HG03064 (cell line): ENCODE measurements around the gene BAAT.
"Not testable (repeated sequence)": the region's sequence is repeated elsewhere in the genome, so short reads cannot be mapped to it uniquely, and the experiment has no call there.

ENCODE experiments used
- ATAC-seq: cut with Tn5 transposase; IDR thresholded peaks from one replicate; pipeline ENCODE4 v1.9.1; 2021; ENCODE audit warnings: low read depth; ENCODE audit not compliant: unreplicated experiment

The BAAT gene

DNA sequence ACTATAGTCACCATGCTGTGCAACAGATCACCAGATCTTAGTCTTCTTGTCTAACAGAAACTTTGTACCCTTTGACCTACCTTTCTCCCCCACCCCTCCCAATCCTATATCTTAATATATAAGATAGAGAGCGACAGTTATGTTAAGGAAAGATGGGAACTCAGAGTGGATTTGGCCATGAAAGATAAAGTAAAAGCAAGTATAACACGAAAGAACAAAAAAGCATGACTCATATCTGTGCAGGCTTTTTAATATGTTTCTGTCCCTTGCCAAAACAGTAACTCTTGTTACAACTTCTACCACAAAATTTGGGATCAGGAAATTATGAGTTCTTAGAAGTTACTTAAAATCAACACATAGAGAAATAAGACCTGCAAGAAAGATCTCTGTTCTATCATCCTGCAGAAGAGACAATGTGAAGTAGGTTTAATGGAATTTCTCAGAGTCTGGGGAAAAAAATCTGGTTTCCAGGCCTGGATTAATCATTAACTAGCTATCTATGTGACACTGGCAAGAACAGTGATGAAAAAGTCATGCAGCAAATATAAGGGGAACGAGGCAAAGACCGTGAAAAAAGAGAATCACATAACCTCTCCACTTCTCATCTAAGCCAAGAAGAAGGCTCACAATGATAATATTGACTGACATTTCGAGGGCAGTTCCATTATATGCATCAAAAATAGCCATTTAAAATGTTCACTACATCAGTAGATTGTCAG, 18.6 kb downstream of the BAAT start:
- ATAC-seq, result no peak

GRCh38 chr9:101365181-101365580, 19.6 kb downstream of the BAAT start:
- no peak for ATAC-seq

DNA sequence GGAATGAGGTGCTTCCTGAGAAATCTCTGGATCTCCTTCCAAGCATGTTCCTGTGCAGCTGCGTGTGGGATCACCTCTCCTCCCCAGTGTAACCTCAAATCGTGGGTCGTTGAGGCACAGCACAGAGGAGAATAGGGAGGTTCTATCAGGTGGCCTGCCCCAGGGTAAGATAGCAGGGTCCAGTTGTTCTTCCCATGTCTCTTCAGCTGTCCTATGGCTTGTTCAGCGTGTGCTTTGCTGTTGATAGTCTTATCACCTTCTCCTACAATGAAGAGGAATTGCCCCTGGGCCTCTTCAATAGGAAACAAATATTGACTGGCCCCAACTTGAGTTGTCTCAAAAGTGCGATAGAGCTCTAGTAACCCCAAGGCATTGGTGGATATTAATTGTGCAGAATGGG, 22.4 kb downstream of the BAAT start:
- no peak for ATAC-seq

GRCh38 chr9:101360647-101361046, 24.2 kb downstream of the BAAT start:
- ATAC-seq, result no peak

GRCh38 chr9:101359679-101360078, 25.1 kb downstream of the BAAT start:
- no peak for ATAC-seq

GRCh38 chr9:101356619-101357018, 28.2 kb downstream of the BAAT start:
- ATAC-seq, result no peak

GRCh38 chr9:101354765-101355708, 29.8 kb downstream of the BAAT start:
- ATAC-seq, result no peak

DNA sequence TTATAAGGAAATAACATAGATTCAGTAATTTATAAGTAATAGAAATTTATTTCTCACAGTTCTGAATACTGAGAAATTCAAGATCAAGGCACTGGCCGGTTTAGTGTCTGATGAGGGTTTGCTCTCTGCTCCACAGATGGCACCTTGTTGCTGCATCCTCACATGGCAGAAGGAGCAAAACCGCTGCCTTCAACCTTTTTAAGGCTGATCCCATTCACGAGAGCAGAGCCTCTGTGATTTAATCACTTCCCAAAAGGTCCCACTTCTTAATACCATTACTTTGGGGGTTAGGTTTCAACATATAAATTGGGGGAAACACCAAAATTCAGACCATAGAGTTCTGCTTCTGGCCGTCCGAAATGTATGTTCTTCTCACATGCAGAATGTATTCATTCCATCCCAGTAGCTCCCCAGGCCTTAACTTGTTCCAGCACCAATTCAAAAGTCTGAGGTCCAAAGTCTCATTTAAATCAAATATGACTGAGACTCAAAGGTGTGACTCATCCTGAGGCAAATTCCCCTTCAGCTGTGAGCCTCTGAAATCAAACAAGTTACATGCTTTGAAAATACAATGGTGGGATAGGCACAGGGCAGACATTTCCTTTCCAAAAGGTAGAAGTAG, 30.6 kb downstream of the BAAT start:
- ATAC-seq, result no peak

DNA sequence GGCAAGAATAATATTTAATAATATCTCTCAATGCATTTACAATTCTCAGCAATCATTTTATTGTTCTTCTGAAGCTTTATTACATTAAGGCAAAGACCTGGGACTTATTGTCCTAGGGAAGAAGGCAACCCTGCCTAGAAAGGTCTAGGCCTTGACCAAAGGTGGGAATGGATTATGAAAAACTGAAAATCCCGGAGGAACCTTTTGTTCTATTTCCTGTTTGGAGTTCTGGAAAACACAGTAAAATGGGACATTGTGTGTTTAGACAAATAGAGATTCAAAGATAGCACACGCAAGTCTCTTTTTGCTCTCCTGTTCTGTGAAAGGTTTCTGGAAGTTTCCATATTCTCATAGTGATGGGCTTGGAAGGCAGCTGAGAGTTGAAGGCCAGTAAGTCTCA, 31.1 kb downstream of the BAAT start:
- no peak for ATAC-seq

DNA sequence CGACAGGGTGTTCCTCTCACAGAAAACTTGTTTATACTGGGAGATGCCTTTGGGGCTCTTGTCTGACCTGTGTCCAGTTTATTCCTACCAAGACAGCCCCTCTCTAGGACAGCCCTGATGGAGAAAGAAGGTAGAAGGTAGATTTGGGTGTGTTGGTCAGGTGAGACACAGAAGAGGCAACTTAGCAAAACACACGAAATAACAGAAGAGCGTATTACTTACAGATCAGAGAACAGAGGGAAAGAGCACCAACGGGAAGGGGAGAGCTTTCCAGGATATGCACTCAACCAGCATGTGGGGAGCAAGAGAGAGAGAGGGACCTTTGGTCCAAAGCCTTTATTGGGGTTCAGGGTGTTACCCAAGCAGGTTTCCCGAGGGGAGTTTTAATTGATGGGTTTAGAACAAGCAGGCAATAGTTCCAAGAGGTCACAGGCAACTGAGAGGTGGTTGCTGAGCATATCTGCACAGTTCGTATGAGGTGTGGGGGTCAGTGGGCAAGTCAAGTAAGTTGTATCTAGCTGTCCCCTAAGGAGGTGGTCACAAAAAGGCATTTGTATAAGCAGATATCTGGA, 31.8 kb downstream of the BAAT start:
- no peak for ATAC-seq

GRCh38 chr9:101350285-101350684, 34.5 kb downstream of the BAAT start:
- ATAC-seq, result no peak

- ATAC-seq, result no peak
Observed at GRCh38 chr9:101342595-101342994, 42.2 kb downstream of the BAAT start.

DNA sequence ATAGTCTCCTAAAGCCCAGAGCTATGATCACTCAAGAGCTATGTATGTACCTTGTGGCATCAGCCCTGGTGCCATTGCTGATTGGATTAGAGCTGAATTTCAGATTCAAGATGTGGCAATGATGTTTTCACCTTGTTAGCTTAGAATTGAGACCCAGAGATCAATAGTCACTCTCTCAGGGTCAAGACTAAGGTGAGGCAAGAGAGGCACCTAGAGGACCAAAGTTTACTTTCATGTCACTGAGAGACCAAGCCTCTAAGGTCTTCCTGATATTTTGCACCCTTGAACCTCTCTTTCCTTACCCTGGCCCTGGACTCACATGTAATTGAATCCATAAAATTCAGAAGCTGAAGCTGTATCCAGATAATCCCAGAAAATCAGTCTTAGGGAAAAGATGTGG, 42.8 kb downstream of the BAAT start:
- ATAC-seq, result no peak

- ATAC-seq, result no peak
Observed at GRCh38 chr9:101337237-101337636, 47.6 kb downstream of the BAAT start.

DNA sequence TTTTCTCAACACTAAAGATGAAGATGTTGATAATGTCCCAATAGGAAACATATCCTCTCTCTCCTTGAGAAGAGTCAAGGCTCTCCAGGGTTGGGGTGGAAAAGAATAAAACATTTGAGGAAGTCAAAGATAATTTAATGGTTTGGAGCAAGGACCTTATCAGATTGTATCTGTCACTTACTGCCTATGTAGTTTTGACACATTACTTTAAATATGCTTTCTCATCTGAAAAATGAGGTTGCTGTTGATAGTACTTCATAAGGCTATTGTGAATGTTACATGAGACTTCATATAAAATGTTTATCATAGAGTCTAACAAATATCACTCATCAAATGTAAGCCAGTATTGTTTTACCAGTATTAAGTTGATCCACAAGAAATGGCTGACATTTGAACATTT, 48.7 kb downstream of the BAAT start:
- no peak for ATAC-seq

DNA sequence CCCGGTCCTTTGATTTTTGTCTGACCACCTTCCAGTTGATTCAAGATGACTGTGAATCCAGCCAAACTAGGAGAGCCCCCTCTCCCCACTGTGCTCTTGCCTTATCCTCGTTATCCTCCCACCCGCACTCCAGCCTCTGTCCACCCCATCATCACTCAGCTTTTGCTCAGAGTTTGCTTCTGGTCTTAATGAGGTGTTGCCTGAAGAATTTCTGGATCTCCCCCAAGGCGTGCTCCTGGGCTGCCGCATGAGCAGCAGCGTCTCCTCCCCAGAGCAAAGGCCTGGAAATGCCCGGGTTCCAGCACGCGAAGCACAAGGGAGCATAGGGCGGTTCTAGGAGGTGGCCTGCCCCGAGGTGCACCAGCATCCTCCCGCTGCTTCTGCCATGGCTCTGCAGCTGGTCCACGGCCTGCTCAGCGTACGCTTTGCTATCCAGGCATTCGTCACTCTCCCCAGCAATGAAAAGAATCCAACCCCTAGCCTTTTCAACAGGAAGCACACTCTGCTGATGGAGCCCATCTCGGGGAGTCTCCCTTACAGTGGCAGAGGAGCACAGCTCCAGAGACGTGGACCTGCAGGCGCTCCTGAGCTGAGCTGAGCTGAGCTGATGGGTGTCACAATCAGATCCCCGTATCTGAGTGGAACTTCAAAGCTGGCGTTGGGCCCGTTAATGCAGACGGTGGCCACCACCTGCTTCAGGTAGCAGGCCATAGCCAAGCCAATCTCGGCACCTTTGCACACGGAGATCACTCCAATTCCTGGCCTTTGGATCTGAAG, 50.7 kb downstream of the BAAT start:
- no peak for ATAC-seq

GRCh38 chr9:101333490-101333889, 51.3 kb downstream of the BAAT start:
- no peak for ATAC-seq

DNA sequence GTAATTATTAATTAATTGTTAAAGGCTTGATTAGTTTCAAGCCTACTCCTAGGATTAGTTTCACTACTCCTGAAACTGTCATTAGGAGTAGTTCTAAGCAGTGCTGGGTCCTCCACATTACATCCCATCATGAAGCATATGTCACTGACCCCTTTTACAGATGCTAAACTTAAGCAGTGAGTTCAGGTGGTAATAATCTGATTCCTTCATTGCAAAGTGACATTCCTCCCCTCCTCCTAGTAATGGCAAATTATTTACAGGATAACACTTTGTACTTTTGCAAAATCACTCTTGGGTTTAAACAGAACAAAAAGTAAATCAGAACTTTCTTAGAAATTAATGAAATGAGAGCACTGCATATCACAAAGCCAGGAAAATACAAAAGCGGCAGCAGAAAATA, 52.4 kb downstream of the BAAT start:
- ATAC-seq, result no peak

GRCh38 chr9:101327422-101327909, 57.3 kb downstream of the BAAT start:
- ATAC-seq, result not testable (repeated sequence)

GRCh38 chr9:101326501-101326900, 58.3 kb downstream of the BAAT start:
- no peak for ATAC-seq
